Dedifferentiated amniotic fluid mesenchymal stem cell (primary cell): Measurements from ENCODE around the gene INPP5A.
"Not testable (repeated sequence)": the region's sequence is repeated elsewhere in the genome, so short reads cannot be mapped to it uniquely, and the experiment has no call there.

ENCODE experiments used
- DNase-seq: peaks from one replicate; pipeline ENCODE4 v3.0.0-alpha.2; 2016; ENCODE audit errors: extremely low spot score

Gene INPP5A

GRCh38 chr10:132537684-132538001, at the start of gene INPP5A:
INPP5A (plus strand) TSS chr10:132537787; CDS start chr10:132538097, 310 bp downstream.
- DNase-seq: no peak

- DNase-seq: no peak
Measured at GRCh38 chr10:132488231-132488821, 49.3 kb upstream of the INPP5A start.

GRCh38 chr10:132489053-132489703, 48.4 kb upstream of the INPP5A start:
- DNase-seq: no peak

GRCh38 chr10:132489704-132490534, 47.7 kb upstream of the INPP5A start:
- DNase-seq: no peak

GRCh38 chr10:132491534-132491933, 46.1 kb upstream of the INPP5A start:
- DNase-seq: not testable (repeated sequence)

GRCh38 chr10:132492323-132493025, 45.1 kb upstream of the INPP5A start:
- no peak for DNase-seq

- DNase-seq: no peak
Measured at GRCh38 chr10:132493246-132493755, 44.3 kb upstream of the INPP5A start.

GRCh38 chr10:132493756-132494290, 43.8 kb upstream of the INPP5A start:
- no peak for DNase-seq

- no peak for DNase-seq
Measured at GRCh38 chr10:132494866-132495630, 42.5 kb upstream of the INPP5A start.

- no peak for DNase-seq
Measured at GRCh38 chr10:132496360-132497062, 41.1 kb upstream of the INPP5A start.

- DNase-seq: no peak
Measured at GRCh38 chr10:132497063-132497680, 40.4 kb upstream of the INPP5A start.

- no peak for DNase-seq
Measured at GRCh38 chr10:132497861-132498561, 39.6 kb upstream of the INPP5A start.

GRCh38 chr10:132498562-132499366, 38.8 kb upstream of the INPP5A start:
- no peak for DNase-seq

- no peak for DNase-seq
Measured at GRCh38 chr10:132499367-132499685, 38.3 kb upstream of the INPP5A start.

GRCh38 chr10:132500781-132501415, 36.7 kb upstream of the INPP5A start:
- DNase-seq: no peak

GRCh38 chr10:132502544-132503300, 34.9 kb upstream of the INPP5A start:
- DNase-seq: no peak
